ENCODE data around the gene PLCB4. TPM values are rescaled to one million over a fixed set of nuclear protein-coding genes. Genes with fewer than 3 reads are reported as not detected.

Gene PLCB4
- total RNA-seq, 4 donors from 2014 or later: 6.3 to 24.5 (median 10.4) TPM

DNA sequence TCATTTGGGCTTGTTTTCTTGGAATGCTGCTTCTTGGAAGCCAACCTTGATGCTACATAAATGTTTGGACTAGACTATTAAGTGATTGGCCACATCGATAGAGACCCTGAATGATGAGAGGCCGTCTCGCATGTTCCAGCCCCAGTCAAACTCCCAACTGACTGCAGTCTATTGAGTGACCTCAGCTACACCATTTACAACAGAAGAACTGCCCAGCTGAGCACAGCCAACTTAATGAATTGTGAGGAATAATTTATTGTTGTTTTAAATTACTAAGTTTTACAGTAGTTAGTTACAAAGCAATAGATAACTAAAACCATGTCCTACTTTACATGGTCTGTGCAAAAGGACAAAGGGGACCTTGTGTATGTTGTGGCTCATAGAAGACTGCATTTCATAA lies 63.0 kb downstream of the PLCB4 start:
- no peaks in the 10 kb centered on the region for H3K27me3 ChIP-seq
- peaks cover 9% of the 10 kb centered on the region for H3K9me3 ChIP-seq
- no peaks in the 10 kb centered on the region for H3K36me3 ChIP-seq
- 95% methylated on average over 3 of the region's 3 CpGs for WGBS
- no peak overlapping the region for H3K27ac ChIP-seq
- TF ChIP-seq POLR2A (IDR thresholded peaks at IDR 0.05): no peak
- no peak for TF ChIP-seq POLR2AphosphoS5 (IDR thresholded peaks at IDR 0.05)
- no peak for TF ChIP-seq EP300 (IDR thresholded peaks at IDR 0.05)
- no peaks in the 10 kb centered on the region for H3K4me1 ChIP-seq
- DNase-seq (ENCODE audit: low spot score in 2 of 2): no peak
- no peak overlapping the region for H3K4me3 ChIP-seq

- H3K27me3 ChIP-seq: no peaks in the 10 kb centered on the region
- no peak overlapping the region for H3K4me3 ChIP-seq
- H3K9me3 ChIP-seq: peaks cover 9% of the 10 kb centered on the region
- H3K4me1 ChIP-seq: no peaks in the 10 kb centered on the region
- TF ChIP-seq CTCF (IDR thresholded peaks at IDR 0.05): no peak
- no peak for TF ChIP-seq POLR2AphosphoS5 (IDR thresholded peaks at IDR 0.05)
- no peak for TF ChIP-seq EP300 (IDR thresholded peaks at IDR 0.05)
- no peak for TF ChIP-seq POLR2A (IDR thresholded peaks at IDR 0.05)
- no peak overlapping the region for H3K27ac ChIP-seq
- H3K36me3 ChIP-seq: no peaks in the 10 kb centered on the region
- no peak for DNase-seq (ENCODE audit: low spot score in 2 of 2)
- WGBS: 56% methylated on average over 2 of the region's 2 CpGs
These were observed 65.5 kb downstream of the PLCB4 start for GRCh38 chr20:9134346-9134745.

DNA sequence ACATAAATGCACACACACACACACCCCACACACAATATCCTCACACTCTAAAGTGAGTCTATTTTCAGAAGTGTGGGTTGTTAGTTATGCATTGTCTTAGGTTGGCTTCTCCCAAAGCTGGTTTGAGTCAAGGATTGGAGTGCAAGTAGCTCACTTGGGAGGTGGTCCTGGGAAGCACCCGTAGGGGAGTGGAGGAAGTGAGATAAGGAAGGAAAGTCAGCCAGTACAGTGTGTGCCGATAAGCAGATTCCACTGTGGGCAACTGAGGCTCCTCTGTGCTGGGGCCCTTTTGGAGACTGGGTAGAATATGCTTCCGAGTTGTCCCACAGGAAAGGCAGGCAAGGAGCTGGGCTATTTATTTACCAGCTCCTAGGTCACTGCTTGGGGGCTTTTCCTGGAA lies 67.2 kb downstream of the PLCB4 start:
- Histone ChIP-seq H3K9me3 (peaks cover 9% of the 10 kb centered on the region), H3K27me3 (no peaks in the 10 kb centered on the region), H3K4me3 (no peak overlapping the region), H3K27ac (no peak overlapping the region), H3K4me1 (no peaks in the 10 kb centered on the region), H3K36me3 (no peaks in the 10 kb centered on the region)
- 85% methylated on average over 3 of the region's 3 CpGs for WGBS
- no peak for DNase-seq (ENCODE audit: low spot score in 2 of 2)
- TF ChIP-seq CTCF (IDR thresholded peaks at IDR 0.05) (no peak), POLR2A (IDR thresholded peaks at IDR 0.05) (no peak), POLR2AphosphoS5 (IDR thresholded peaks at IDR 0.05) (no peak), EP300 (IDR thresholded peaks at IDR 0.05) (no peak)

DNA sequence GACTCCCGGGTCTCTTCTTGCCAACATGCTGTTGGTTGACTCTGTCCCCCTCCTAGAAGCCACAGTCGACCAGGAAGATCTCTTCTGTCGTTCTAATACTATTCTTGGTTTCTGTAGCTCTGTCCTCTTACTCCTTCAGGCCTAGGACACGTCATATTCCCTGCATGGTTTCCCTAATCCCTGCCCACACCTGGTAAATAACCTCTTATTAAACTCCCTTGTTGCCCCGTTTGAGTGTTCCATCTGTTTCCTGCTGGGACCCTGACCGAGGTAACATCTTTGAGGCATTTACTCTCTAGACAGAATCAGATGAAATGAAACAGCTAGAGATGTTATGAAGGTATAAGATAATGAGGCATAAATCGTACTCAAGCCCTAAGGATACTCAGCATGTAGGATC lies 68.1 kb downstream of the PLCB4 start:
- TF ChIP-seq CTCF (IDR thresholded peaks at IDR 0.05) (no peak), POLR2AphosphoS5 (IDR thresholded peaks at IDR 0.05) (no peak), POLR2A (IDR thresholded peaks at IDR 0.05) (no peak), EP300 (IDR thresholded peaks at IDR 0.05) (no peak)
- no peak for DNase-seq (ENCODE audit: low spot score in 2 of 2)
- H3K9me3 ChIP-seq: peaks cover 6% of the 10 kb centered on the region
- no peaks in the 10 kb centered on the region for H3K4me1 ChIP-seq
- no peak overlapping the region for H3K4me3 ChIP-seq
- H3K36me3 ChIP-seq: no peaks in the 10 kb centered on the region
- H3K27ac ChIP-seq: no peak overlapping the region
- no peaks in the 10 kb centered on the region for H3K27me3 ChIP-seq
- WGBS: 65% methylated on average over 7 of the region's 7 CpGs

DNA sequence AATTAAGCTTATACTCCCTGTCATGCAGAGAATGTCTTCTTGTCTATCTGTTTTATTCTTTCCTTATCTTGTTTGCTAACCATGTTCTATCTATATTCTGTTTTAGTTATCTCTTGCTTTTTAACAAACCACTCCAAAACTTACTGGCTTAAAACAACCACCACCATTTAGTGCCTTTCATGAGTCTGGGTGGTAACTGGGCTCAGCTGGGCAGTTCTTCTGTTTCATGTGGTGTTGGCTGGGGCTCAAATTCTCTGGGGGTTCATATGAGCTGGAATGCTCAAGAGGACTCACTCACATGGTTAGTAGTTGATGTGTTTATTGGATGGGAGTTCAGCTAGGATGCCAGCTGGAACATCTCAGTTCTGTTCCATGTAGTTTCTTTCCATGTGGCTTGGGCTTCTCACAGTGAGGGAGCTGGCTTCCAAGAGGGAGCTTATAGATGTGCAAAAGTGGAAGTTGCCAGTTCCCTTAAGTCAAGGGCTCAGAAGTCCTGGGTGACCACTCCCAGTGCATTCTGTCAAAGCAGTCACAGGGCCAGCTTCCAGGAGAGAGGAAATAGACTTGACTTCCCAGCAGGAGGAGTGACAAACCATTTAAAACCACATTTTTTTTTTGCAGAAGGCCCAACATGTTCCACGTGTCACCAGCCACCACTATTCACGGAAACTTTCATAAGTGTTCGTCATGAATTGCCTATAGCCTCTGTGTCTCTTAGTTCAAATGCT lies 70.4 kb downstream of the PLCB4 start:
- H3K4me3 ChIP-seq: no peak overlapping the region
- 84% methylated on average over 3 of the region's 3 CpGs for WGBS
- no peak overlapping the region for H3K27ac ChIP-seq
- no peaks in the 10 kb centered on the region for H3K27me3 ChIP-seq
- DNase-seq (ENCODE audit: low spot score in 2 of 2): no peak
- no peaks in the 10 kb centered on the region for H3K4me1 ChIP-seq
- H3K36me3 ChIP-seq: no peaks in the 10 kb centered on the region
- H3K9me3 ChIP-seq: no peaks in the 10 kb centered on the region
- TF ChIP-seq EP300 (IDR thresholded peaks at IDR 0.05): no peak
- no peak for TF ChIP-seq POLR2AphosphoS5 (IDR thresholded peaks at IDR 0.05)
- TF ChIP-seq POLR2A (IDR thresholded peaks at IDR 0.05): no peak
- no peak for TF ChIP-seq CTCF (IDR thresholded peaks at IDR 0.05)
